ENCODE results near the gene NPIPB4. TPM values are rescaled to one million over a fixed set of nuclear protein-coding genes. Genes with fewer than 3 reads are reported as not detected.
"Not testable (repeated sequence)": the region's sequence is repeated elsewhere in the genome, so short reads cannot be mapped to it uniquely, and the experiment has no call there.

Gene NPIPB4
- total RNA-seq (2022): 197 and 224 TPM in 2 replicates
- Bru-seq, nascent RNA: percentile 60 among the genes with signal in this experiment
- BruChase-seq, experiment 1, labeled RNA remaining after a 6-hour chase: percentile 76 among the genes with signal in this experiment
- BruChase-seq, experiment 2, labeled RNA remaining after a 2-hour chase: percentile 71 among the genes with signal in this experiment
- long read RNA-seq, partial matches to known transcripts: 2 of 3 reads
- long read RNA-seq, other reads (novel, unspliced or antisense): 1 of 3 reads

GRCh38 chr16:21857656-21858055 lies at the start of gene NPIPB4:
Gene NPIPB4, minus strand, starts transcription at chr16:21857756. Its CDS starts 378 bp downstream, at chr16:21857378.
- BruUV-seq (replicated peaks); H3K27ac Mint-ChIP-seq (ENCODE audit: low read depth, unreplicated experiment); CTCF ChIA-PET; H3K36me3 Mint-ChIP-seq (ENCODE audit: insufficient read depth, unreplicated experiment); DNase-seq (ENCODE audit: unreplicated experiment); H3K27me3 Mint-ChIP-seq (ENCODE audit: insufficient read depth, unreplicated experiment); POLR2A ChIA-PET; H3K4me1 Mint-ChIP-seq (ENCODE audit: insufficient read depth, unreplicated experiment); H3K9me3 Mint-ChIP-seq (ENCODE audit: unreplicated experiment); intact Hi-C loops (cut with micrococcal nuclease); H3K4me3 Mint-ChIP-seq (ENCODE audit: unreplicated experiment): not testable (repeated sequence)

GRCh38 chr16:21898998-21899397 lies 41.4 kb upstream of the NPIPB4 start:
- H3K27me3 Mint-ChIP-seq (ENCODE audit: insufficient read depth, unreplicated experiment); POLR2A ChIA-PET: not testable (repeated sequence)

GRCh38 chr16:21881988-21882387 lies 24.4 kb upstream of the NPIPB4 start:
- BruUV-seq (replicated peaks); H3K27ac Mint-ChIP-seq (ENCODE audit: low read depth, unreplicated experiment); H3K36me3 Mint-ChIP-seq (ENCODE audit: insufficient read depth, unreplicated experiment); H3K9me3 Mint-ChIP-seq (ENCODE audit: unreplicated experiment); POLR2A ChIA-PET; DNase-seq (ENCODE audit: unreplicated experiment); H3K4me1 Mint-ChIP-seq (ENCODE audit: insufficient read depth, unreplicated experiment); CTCF ChIA-PET; H3K4me3 Mint-ChIP-seq (ENCODE audit: unreplicated experiment); H3K27me3 Mint-ChIP-seq (ENCODE audit: insufficient read depth, unreplicated experiment); intact Hi-C loops (cut with micrococcal nuclease): not testable (repeated sequence)

More at GRCh38 chr16:21898998-21899397, 41.4 kb upstream of the NPIPB4 start:
- DNase-seq (ENCODE audit: unreplicated experiment); CTCF ChIA-PET; H3K36me3 Mint-ChIP-seq (ENCODE audit: insufficient read depth, unreplicated experiment); BruUV-seq (replicated peaks); H3K9me3 Mint-ChIP-seq (ENCODE audit: unreplicated experiment); intact Hi-C loops (cut with micrococcal nuclease); H3K27ac Mint-ChIP-seq (ENCODE audit: low read depth, unreplicated experiment); H3K4me3 Mint-ChIP-seq (ENCODE audit: unreplicated experiment); H3K4me1 Mint-ChIP-seq (ENCODE audit: insufficient read depth, unreplicated experiment): not testable (repeated sequence)

GRCh38 chr16:21837186-21837585 lies 20.4 kb downstream of the NPIPB4 start:
- intact Hi-C loops (cut with micrococcal nuclease); POLR2A ChIA-PET; BruUV-seq (replicated peaks); H3K36me3 Mint-ChIP-seq (ENCODE audit: insufficient read depth, unreplicated experiment); H3K27ac Mint-ChIP-seq (ENCODE audit: low read depth, unreplicated experiment); H3K4me1 Mint-ChIP-seq (ENCODE audit: insufficient read depth, unreplicated experiment); DNase-seq (ENCODE audit: unreplicated experiment); H3K27me3 Mint-ChIP-seq (ENCODE audit: insufficient read depth, unreplicated experiment); H3K4me3 Mint-ChIP-seq (ENCODE audit: unreplicated experiment); CTCF ChIA-PET; H3K9me3 Mint-ChIP-seq (ENCODE audit: unreplicated experiment): not testable (repeated sequence)

DNA sequence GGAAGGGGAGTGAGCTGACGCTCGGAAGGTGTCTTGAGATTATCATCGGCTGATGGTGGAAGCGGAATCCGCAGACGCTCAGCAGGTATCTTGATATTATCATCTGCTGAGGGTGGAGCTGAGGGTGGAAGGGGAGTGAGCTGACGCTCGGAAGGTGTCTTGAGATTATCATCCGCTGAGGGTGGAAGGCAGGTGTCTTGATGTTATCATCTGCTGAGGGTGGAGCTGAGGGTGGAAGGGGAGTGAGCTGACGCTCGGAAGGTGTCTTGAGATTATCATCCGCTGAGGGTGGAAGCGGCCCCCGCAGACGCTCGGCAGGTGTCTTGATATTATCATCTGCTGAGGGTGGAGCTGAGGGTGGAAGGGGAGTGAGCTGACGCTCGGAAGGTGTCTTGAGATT lies 21.2 kb downstream of the NPIPB4 start:
- H3K27ac Mint-ChIP-seq (ENCODE audit: low read depth, unreplicated experiment); POLR2A ChIA-PET: not testable (repeated sequence)

GRCh38 chr16:21835747-21836146 lies 21.8 kb downstream of the NPIPB4 start:
- intact Hi-C loops (cut with micrococcal nuclease); DNase-seq (ENCODE audit: unreplicated experiment); H3K4me3 Mint-ChIP-seq (ENCODE audit: unreplicated experiment); H3K27ac Mint-ChIP-seq (ENCODE audit: low read depth, unreplicated experiment); H3K9me3 Mint-ChIP-seq (ENCODE audit: unreplicated experiment); CTCF ChIA-PET; H3K27me3 Mint-ChIP-seq (ENCODE audit: insufficient read depth, unreplicated experiment); POLR2A ChIA-PET; H3K4me1 Mint-ChIP-seq (ENCODE audit: insufficient read depth, unreplicated experiment); H3K36me3 Mint-ChIP-seq (ENCODE audit: insufficient read depth, unreplicated experiment): not testable (repeated sequence)
- BruUV-seq (replicated peaks): TSS peak; percentile 42

More for the DNA sequence above, 21.2 kb downstream of the NPIPB4 start:
- H3K9me3 Mint-ChIP-seq (ENCODE audit: unreplicated experiment); DNase-seq (ENCODE audit: unreplicated experiment); H3K36me3 Mint-ChIP-seq (ENCODE audit: insufficient read depth, unreplicated experiment); intact Hi-C loops (cut with micrococcal nuclease); CTCF ChIA-PET; BruUV-seq (replicated peaks); H3K27me3 Mint-ChIP-seq (ENCODE audit: insufficient read depth, unreplicated experiment); H3K4me1 Mint-ChIP-seq (ENCODE audit: insufficient read depth, unreplicated experiment); H3K4me3 Mint-ChIP-seq (ENCODE audit: unreplicated experiment): not testable (repeated sequence)

- intact Hi-C loops (cut with micrococcal nuclease); POLR2A ChIA-PET; H3K27me3 Mint-ChIP-seq (ENCODE audit: insufficient read depth, unreplicated experiment); H3K4me3 Mint-ChIP-seq (ENCODE audit: unreplicated experiment); H3K36me3 Mint-ChIP-seq (ENCODE audit: insufficient read depth, unreplicated experiment); CTCF ChIA-PET; H3K4me1 Mint-ChIP-seq (ENCODE audit: insufficient read depth, unreplicated experiment); DNase-seq (ENCODE audit: unreplicated experiment); H3K9me3 Mint-ChIP-seq (ENCODE audit: unreplicated experiment); BruUV-seq (replicated peaks); H3K27ac Mint-ChIP-seq (ENCODE audit: low read depth, unreplicated experiment): not testable (repeated sequence)
Observed at GRCh38 chr16:21834211-21834610, 23.3 kb downstream of the NPIPB4 start.

DNA sequence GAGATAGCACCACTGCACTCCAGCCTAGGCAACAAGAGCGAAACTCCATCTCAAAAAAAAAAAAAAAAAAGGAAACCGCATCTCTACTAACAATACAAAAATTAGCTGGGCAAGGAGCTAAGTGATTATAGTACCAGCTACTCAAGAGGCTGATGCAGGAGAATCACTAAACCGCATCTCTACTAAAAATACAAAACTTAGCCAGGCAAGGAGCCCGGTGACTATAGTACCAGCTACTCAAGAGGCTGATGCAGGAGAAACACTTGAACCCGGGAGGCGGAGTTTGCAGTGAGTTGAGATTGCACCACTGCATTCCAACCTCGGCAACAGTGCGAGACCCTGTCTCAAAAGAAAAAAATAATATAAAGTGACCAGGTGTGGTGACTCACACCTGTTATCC lies 27.6 kb downstream of the NPIPB4 start:
- POLR2A ChIA-PET; intact Hi-C loops (cut with micrococcal nuclease); BruUV-seq (replicated peaks); H3K4me1 Mint-ChIP-seq (ENCODE audit: insufficient read depth, unreplicated experiment); DNase-seq (ENCODE audit: unreplicated experiment); H3K27ac Mint-ChIP-seq (ENCODE audit: low read depth, unreplicated experiment); H3K27me3 Mint-ChIP-seq (ENCODE audit: insufficient read depth, unreplicated experiment); H3K9me3 Mint-ChIP-seq (ENCODE audit: unreplicated experiment); H3K36me3 Mint-ChIP-seq (ENCODE audit: insufficient read depth, unreplicated experiment); H3K4me3 Mint-ChIP-seq (ENCODE audit: unreplicated experiment); CTCF ChIA-PET: not testable (repeated sequence)

GRCh38 chr16:21826067-21826706 lies 31.4 kb downstream of the NPIPB4 start:
- POLR2A ChIA-PET: interaction anchor here (1.1 kb wide), 1 partner anchor 126 kb away, joined by 3 read pairs; no protein-coding TSS in a partner anchor
- H3K4me3 Mint-ChIP-seq (ENCODE audit: unreplicated experiment); H3K27me3 Mint-ChIP-seq (ENCODE audit: insufficient read depth, unreplicated experiment); H3K36me3 Mint-ChIP-seq (ENCODE audit: insufficient read depth, unreplicated experiment); BruUV-seq (replicated peaks); H3K4me1 Mint-ChIP-seq (ENCODE audit: insufficient read depth, unreplicated experiment); H3K27ac Mint-ChIP-seq (ENCODE audit: low read depth, unreplicated experiment); H3K9me3 Mint-ChIP-seq (ENCODE audit: unreplicated experiment); intact Hi-C loops (cut with micrococcal nuclease); DNase-seq (ENCODE audit: unreplicated experiment); CTCF ChIA-PET: not testable (repeated sequence)

Data from MCF 10A (cell line).